Measurements from ENCODE around the gene EYS. TPM values are rescaled to one million over a fixed set of nuclear protein-coding genes. Genes with fewer than 3 reads are reported as not detected.

EYS gene
- total RNA-seq, 1 experiment from 2014 or later, result not detected

GRCh38 chr6:64301307-64302236, 1405.5 kb downstream of the EYS start:
- H3K9me3 ChIP-seq, result no peaks in the 10 kb centered on the region
- DNase-seq, result no peak
- H3K27me3 ChIP-seq, result no peaks in the 10 kb centered on the region
- no peak overlapping the region for H3K4me3 ChIP-seq
- no peaks in the 10 kb centered on the region for H3K36me3 ChIP-seq

- no peaks in the 10 kb centered on the region for H3K9me3 ChIP-seq
- no peaks in the 10 kb centered on the region for H3K27me3 ChIP-seq
- no peaks in the 10 kb centered on the region for H3K36me3 ChIP-seq
- H3K4me3 ChIP-seq, result no peak overlapping the region
- DNase-seq, result no peak
Measured at GRCh38 chr6:64299176-64299575, 1407.8 kb downstream of the EYS start.

GRCh38 chr6:64294034-64294433, 1413.0 kb downstream of the EYS start:
- no peaks in the 10 kb centered on the region for H3K27me3 ChIP-seq

GRCh38 chr6:64293298-64293697, 1413.7 kb downstream of the EYS start:
- no peaks in the 10 kb centered on the region for H3K9me3 ChIP-seq
- no peak for DNase-seq
- H3K36me3 ChIP-seq, result no peaks in the 10 kb centered on the region
- no peaks in the 10 kb centered on the region for H3K27me3 ChIP-seq
- no peak overlapping the region for H3K4me3 ChIP-seq

More at GRCh38 chr6:64294034-64294433, 1413.0 kb downstream of the EYS start:
- H3K9me3 ChIP-seq, result no peaks in the 10 kb centered on the region
- H3K36me3 ChIP-seq, result no peaks in the 10 kb centered on the region
- DNase-seq, result no peak
- no peak overlapping the region for H3K4me3 ChIP-seq

- Histone ChIP-seq H3K27me3 (no peaks in the 10 kb centered on the region), H3K4me3 (no peak overlapping the region), H3K9me3 (no peaks in the 10 kb centered on the region), H3K36me3 (no peaks in the 10 kb centered on the region)
- no peak for DNase-seq
Measured at GRCh38 chr6:64290867-64291266, 1416.2 kb downstream of the EYS start.

- Histone ChIP-seq H3K4me3 (no peak overlapping the region), H3K9me3 (no peaks in the 10 kb centered on the region), H3K36me3 (no peaks in the 10 kb centered on the region), H3K27me3 (no peaks in the 10 kb centered on the region)
- no peak for DNase-seq
Measured at GRCh38 chr6:64289931-64290330, 1417.1 kb downstream of the EYS start.

GRCh38 chr6:64288351-64288750, 1418.7 kb downstream of the EYS start:
- Histone ChIP-seq H3K36me3 (no peaks in the 10 kb centered on the region), H3K9me3 (no peaks in the 10 kb centered on the region), H3K27me3 (no peaks in the 10 kb centered on the region), H3K4me3 (no peak overlapping the region)
- no peak for DNase-seq

- Histone ChIP-seq H3K9me3 (no peaks in the 10 kb centered on the region), H3K27me3 (no peaks in the 10 kb centered on the region), H3K36me3 (no peaks in the 10 kb centered on the region), H3K4me3 (no peak overlapping the region)
- DNase-seq, result no peak
Measured at GRCh38 chr6:64281167-64281566, 1425.9 kb downstream of the EYS start.

- H3K36me3 ChIP-seq, result no peaks in the 10 kb centered on the region
- H3K27me3 ChIP-seq, result no peaks in the 10 kb centered on the region
- no peak overlapping the region for H3K4me3 ChIP-seq
- no peaks in the 10 kb centered on the region for H3K9me3 ChIP-seq
- peak; percentile 8 for DNase-seq
Measured at GRCh38 chr6:64280569-64280968, 1426.5 kb downstream of the EYS start.

- Histone ChIP-seq H3K9me3 (no peaks in the 10 kb centered on the region), H3K27me3 (no peaks in the 10 kb centered on the region), H3K36me3 (no peaks in the 10 kb centered on the region), H3K4me3 (no peak overlapping the region)
- no peak for DNase-seq
Measured at GRCh38 chr6:64270083-64270482, 1436.9 kb downstream of the EYS start.

GRCh38 chr6:64266351-64266821, 1440.6 kb downstream of the EYS start:
- no peaks in the 10 kb centered on the region for H3K9me3 ChIP-seq
- no peaks in the 10 kb centered on the region for H3K36me3 ChIP-seq
- DNase-seq, result no peak
- H3K27me3 ChIP-seq, result no peaks in the 10 kb centered on the region
- no peak overlapping the region for H3K4me3 ChIP-seq

- Histone ChIP-seq H3K9me3 (no peaks in the 10 kb centered on the region), H3K4me3 (no peak overlapping the region), H3K36me3 (no peaks in the 10 kb centered on the region), H3K27me3 (no peaks in the 10 kb centered on the region)
- no peak for DNase-seq
Measured at GRCh38 chr6:64263778-64264177, 1443.2 kb downstream of the EYS start.

- Histone ChIP-seq H3K36me3 (no peaks in the 10 kb centered on the region), H3K9me3 (no peaks in the 10 kb centered on the region), H3K4me3 (no peak overlapping the region), H3K27me3 (no peaks in the 10 kb centered on the region)
- no peak for DNase-seq
Measured at GRCh38 chr6:64259372-64259771, 1447.7 kb downstream of the EYS start.

- Histone ChIP-seq H3K4me3 (no peak overlapping the region), H3K27me3 (no peaks in the 10 kb centered on the region), H3K9me3 (no peaks in the 10 kb centered on the region), H3K36me3 (no peaks in the 10 kb centered on the region)
- DNase-seq, result no peak
Measured at GRCh38 chr6:64258752-64259151, 1448.3 kb downstream of the EYS start.

GRCh38 chr6:64258302-64258701, 1448.7 kb downstream of the EYS start:
- Histone ChIP-seq H3K4me3 (no peak overlapping the region), H3K9me3 (no peaks in the 10 kb centered on the region), H3K36me3 (no peaks in the 10 kb centered on the region)

GRCh38 chr6:64257586-64257985, 1449.4 kb downstream of the EYS start:
- no peak overlapping the region for H3K4me3 ChIP-seq
- no peak for DNase-seq
- no peaks in the 10 kb centered on the region for H3K36me3 ChIP-seq
- H3K27me3 ChIP-seq, result no peaks in the 10 kb centered on the region
- no peaks in the 10 kb centered on the region for H3K9me3 ChIP-seq

More at GRCh38 chr6:64258302-64258701, 1448.7 kb downstream of the EYS start:
- no peaks in the 10 kb centered on the region for H3K27me3 ChIP-seq
- DNase-seq, result no peak

GRCh38 chr6:64256483-64256882, 1450.5 kb downstream of the EYS start:
- no peaks in the 10 kb centered on the region for H3K27me3 ChIP-seq
- no peaks in the 10 kb centered on the region for H3K36me3 ChIP-seq
- H3K9me3 ChIP-seq, result no peaks in the 10 kb centered on the region
- no peak overlapping the region for H3K4me3 ChIP-seq
- DNase-seq, result no peak

GRCh38 chr6:64255000-64255399, 1452.0 kb downstream of the EYS start:
- H3K4me3 ChIP-seq, result no peak overlapping the region
- no peaks in the 10 kb centered on the region for H3K27me3 ChIP-seq
- no peaks in the 10 kb centered on the region for H3K9me3 ChIP-seq
- no peaks in the 10 kb centered on the region for H3K36me3 ChIP-seq
- DNase-seq, result no peak
